Liver (tissue), 9 donors: ENCODE data around the gene UGT1A10. TPM values are rescaled to one million over a fixed set of nuclear protein-coding genes. Genes with fewer than 3 reads are reported as not detected.

Experiments
- DNase-seq: peaks from one replicate; pipeline ENCODE4 v3.0.0-alpha.2; 2017; ENCODE audit warnings: low spot score
- H3K27ac ChIP-seq, 2 donors: one replicate each; pipeline ENCODE4 v1.7.0; 2013; ENCODE audit warnings: inconsistent platforms in 2 of 2, low read length in 2 of 2, control low read depth in 1 of 2, low read depth in 1 of 2, mild to moderate bottlenecking in 1 of 2
- H3K27me3 ChIP-seq, 4 donors: one replicate each; pipeline versions ENCODE4 v1.6.1 to v1.7.0; 2013; ENCODE audit warnings: low read length in 3 of 4, inconsistent platforms in 1 of 4, mild to moderate bottlenecking in 1 of 4, moderate library complexity in 1 of 4; ENCODE audit not compliant: control insufficient read depth in 4 of 4, insufficient read depth in 4 of 4
- H3K36me3 ChIP-seq, 4 donors: one replicate each; pipeline versions ENCODE4 v1.6.1 to v1.7.0; 2013; ENCODE audit warnings: low read length in 3 of 4, mild to moderate bottlenecking in 3 of 4, low read depth in 1 of 4, moderate library complexity in 1 of 4; ENCODE audit not compliant: control insufficient read depth in 4 of 4, insufficient read depth in 3 of 4
- H3K4me1 ChIP-seq, 4 donors: one replicate each; pipeline versions ENCODE4 v1.6.1 to v1.7.0; 2013; ENCODE audit warnings: low read length in 3 of 4, mild to moderate bottlenecking in 3 of 4, moderate library complexity in 1 of 4; ENCODE audit not compliant: control insufficient read depth in 4 of 4, insufficient read depth in 4 of 4
- H3K4me3 ChIP-seq, 3 donors: one replicate each; pipeline versions ENCODE4 v1.6.1 to v1.7.0; 2013; ENCODE audit warnings: low read length in 3 of 3, control low read depth in 1 of 3, low read depth in 1 of 3, mild to moderate bottlenecking in 1 of 3
- H3K9ac ChIP-seq, 2 donors: one replicate each; pipeline ENCODE4 v1.7.0; 2013; ENCODE audit warnings: low read length in 2 of 2, mild to moderate bottlenecking in 2 of 2, moderate library complexity in 2 of 2, control low read depth in 1 of 2, low read depth in 1 of 2
- H3K9me3 ChIP-seq, 4 donors: one replicate each; pipeline versions ENCODE4 v1.6.1 to v1.7.0; 2013; ENCODE audit warnings: low read length in 3 of 4; ENCODE audit not compliant: control insufficient read depth in 4 of 4
- EGR1 ChIP-seq, 2 donors: IDR thresholded peaks; 2 replicates each; pipeline ENCODE4 v1.6.1; 2016 to 2018; ENCODE audit warnings: antibody characterized with exemption in 2 of 2, low read depth in 2 of 2
- FOXA1 ChIP-seq: IDR thresholded peaks from 2 replicates; pipeline ENCODE4 v1.6.1; 2016; ENCODE audit warnings: antibody characterized with exemption
- FOXA2 ChIP-seq: IDR thresholded peaks from 2 replicates; pipeline ENCODE4 v1.6.1; 2016; ENCODE audit warnings: antibody characterized with exemption
- GABPA ChIP-seq, 2 donors: IDR thresholded peaks in 1 of 2; conservative IDR thresholded peaks in 1 of 2; 2 replicates each; pipeline ENCODE4 v1.6.1; 2016; ENCODE audit warnings: antibody characterized with exemption in 2 of 2, mild to moderate bottlenecking in 1 of 2, moderate library complexity in 1 of 2
- HNF4A ChIP-seq, 2 donors: conservative IDR thresholded peaks; 2 replicates each; pipeline ENCODE4 v1.6.1; 2016; ENCODE audit warnings: antibody characterized with exemption in 2 of 2, mild to moderate bottlenecking in 2 of 2
- HNF4G ChIP-seq: IDR thresholded peaks from 2 replicates; pipeline ENCODE4 v1.6.1; 2016; ENCODE audit warnings: antibody characterized with exemption
- JUND ChIP-seq, 2 donors: IDR thresholded peaks; 2 replicates each; pipeline ENCODE4 v1.6.1; 2016; ENCODE audit warnings: antibody characterized with exemption in 2 of 2
- NR2F2 ChIP-seq: IDR thresholded peaks from 2 replicates; pipeline ENCODE4 v1.6.1; 2016; ENCODE audit warnings: antibody characterized with exemption
- RAD21 ChIP-seq, 2 donors: IDR thresholded peaks; 2 replicates each; pipeline ENCODE4 v1.6.1; 2016; ENCODE audit warnings: antibody characterized with exemption in 2 of 2, mild to moderate bottlenecking in 2 of 2
- RXRA ChIP-seq, 2 donors: IDR thresholded peaks; 2 replicates each; pipeline ENCODE4 v1.6.1; 2017 to 2018; ENCODE audit warnings: antibody characterized with exemption in 2 of 2, mild to moderate bottlenecking in 1 of 2
- SP1 ChIP-seq: IDR thresholded peaks from 2 replicates; pipeline ENCODE4 v1.6.1; 2018; ENCODE audit warnings: antibody characterized with exemption, mild to moderate bottlenecking
- TAF1 ChIP-seq: conservative IDR thresholded peaks from 2 replicates; pipeline ENCODE4 v1.6.1; 2016; ENCODE audit warnings: antibody characterized with exemption, mild to moderate bottlenecking
- YY1 ChIP-seq: IDR thresholded peaks from 2 replicates; pipeline ENCODE4 v1.6.1; 2016; ENCODE audit warnings: antibody characterized with exemption, mild to moderate bottlenecking
- WGBS: extraction: QIAGEN DNeasy Blood & Tissue Kit; methylation state at CpG from one replicate; pipeline ENCODE4 v1.1.7; 2013; 5-methylcytosine and 5-hydroxymethylcytosine counted together
- polyA plus RNA-seq, 2 donors: library from polyadenylated mRNA; stranded (reverse) in 1 of 2; unstranded in 1 of 2; fragments of 200-250 nt in 1 of 2; fragments of >200 nt in 1 of 2; fragmentation: Nextera tagmentation in 1 of 2; extraction: Ambion mirVana in 1 of 2; gene quantifications; one replicate each; pipeline versions ENCODE4 v1.2.1 to v1.2.3, GENCODE V29; 2013 to 2015
- total RNA-seq, 2 donors: library from RNA; depleted of rRNA; stranded (reverse); fragments of >200 nt; gene quantifications; one replicate each; pipeline ENCODE4 v1.2.3, GENCODE V29; 2014
- TF ChIP-seq, protein P1 (sequence below): IDR thresholded peaks from 2 replicates; pipeline ENCODE4 v1.6.1; 2016; ENCODE audit warnings: antibody characterized with exemption
- TF ChIP-seq, protein P2 (sequence below): IDR thresholded peaks from 2 replicates; pipeline ENCODE4 v1.6.1; 2016; ENCODE audit warnings: antibody characterized with exemption, mild to moderate bottlenecking
- TF ChIP-seq, protein P3 (sequence below): IDR thresholded peaks from 2 replicates; pipeline ENCODE4 v1.6.1; 2016; ENCODE audit warnings: antibody characterized with exemption
- TF ChIP-seq, protein P4 (sequence below): IDR thresholded peaks from 2 replicates; pipeline ENCODE4 v1.6.1; 2016; ENCODE audit warnings: antibody characterized with exemption
- TF ChIP-seq, protein P5 (sequence below): fragments of 150-350 bp; IDR thresholded peaks from 2 replicates; pipeline ENCODE4 v1.5.1; 2017; ENCODE audit warnings: improper control_type of control experiment, low read depth, low read length; ENCODE audit not compliant: missing input control
- donor health status: healthy.
- donor health status: healthy.
- donor health status: healthy.
- donor health status: healthy.
- donor health status: healthy.

UGT1A10 gene
- total and polyA plus RNA-seq, 4 donors: 0.08 TPM; not detected in 2

DNA sequence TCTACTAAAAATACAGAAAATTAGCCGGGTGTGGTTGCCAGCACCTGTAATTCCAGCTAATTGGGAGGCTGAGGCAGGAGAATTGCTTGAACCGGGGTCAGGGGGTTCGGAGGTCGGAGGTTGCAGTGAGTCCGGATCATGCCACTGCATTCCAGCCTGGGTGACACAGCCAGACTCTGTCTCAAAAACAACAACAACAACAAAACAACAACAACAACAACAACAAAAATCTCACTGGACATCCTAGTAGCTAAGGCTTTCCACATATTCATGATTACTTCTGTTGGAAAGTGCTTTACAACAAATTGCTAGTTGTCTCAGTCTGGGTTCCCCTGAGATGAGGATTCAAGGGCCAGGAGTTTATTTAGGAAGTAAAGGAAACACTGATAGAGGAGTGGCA lies 137.6 kb downstream of the UGT1A10 start:
- H3K9ac ChIP-seq: no peak overlapping the region
- H3K27ac ChIP-seq: no peak overlapping the region
- TF ChIP-seq EGR1 (IDR thresholded peaks at IDR 0.05; ENCODE audit: low read depth in 2 of 2) (no peak), HNF4G (no peak), GABPA (IDR thresholded peaks at IDR 0.05 in 1 of 2, conservative IDR thresholded peaks at IDR 0.05 in 1 of 2) (no peak), HNF4A (conservative IDR thresholded peaks at IDR 0.05) (no peak), NR2F2 (no peak), YY1 (no peak), TAF1 (no peak), RXRA (IDR thresholded peaks at IDR 0.05) (no peak), FOXA2 (no peak), SP1 (no peak), RAD21 (IDR thresholded peaks at IDR 0.05) (no peak), JUND (IDR thresholded peaks at IDR 0.05) (no peak), FOXA1 (no peak)
- TF ChIP-seq, protein P1, sequence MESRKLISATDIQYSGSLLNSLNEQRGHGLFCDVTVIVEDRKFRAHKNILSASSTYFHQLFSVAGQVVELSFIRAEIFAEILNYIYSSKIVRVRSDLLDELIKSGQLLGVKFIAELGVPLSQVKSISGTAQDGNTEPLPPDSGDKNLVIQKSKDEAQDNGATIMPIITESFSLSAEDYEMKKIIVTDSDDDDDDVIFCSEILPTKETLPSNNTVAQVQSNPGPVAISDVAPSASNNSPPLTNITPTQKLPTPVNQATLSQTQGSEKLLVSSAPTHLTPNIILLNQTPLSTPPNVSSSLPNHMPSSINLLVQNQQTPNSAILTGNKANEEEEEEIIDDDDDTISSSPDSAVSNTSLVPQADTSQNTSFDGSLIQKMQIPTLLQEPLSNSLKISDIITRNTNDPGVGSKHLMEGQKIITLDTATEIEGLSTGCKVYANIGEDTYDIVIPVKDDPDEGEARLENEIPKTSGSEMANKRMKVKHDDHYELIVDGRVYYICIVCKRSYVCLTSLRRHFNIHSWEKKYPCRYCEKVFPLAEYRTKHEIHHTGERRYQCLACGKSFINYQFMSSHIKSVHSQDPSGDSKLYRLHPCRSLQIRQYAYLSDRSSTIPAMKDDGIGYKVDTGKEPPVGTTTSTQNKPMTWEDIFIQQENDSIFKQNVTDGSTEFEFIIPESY: no peak
- TF ChIP-seq, protein P2, sequence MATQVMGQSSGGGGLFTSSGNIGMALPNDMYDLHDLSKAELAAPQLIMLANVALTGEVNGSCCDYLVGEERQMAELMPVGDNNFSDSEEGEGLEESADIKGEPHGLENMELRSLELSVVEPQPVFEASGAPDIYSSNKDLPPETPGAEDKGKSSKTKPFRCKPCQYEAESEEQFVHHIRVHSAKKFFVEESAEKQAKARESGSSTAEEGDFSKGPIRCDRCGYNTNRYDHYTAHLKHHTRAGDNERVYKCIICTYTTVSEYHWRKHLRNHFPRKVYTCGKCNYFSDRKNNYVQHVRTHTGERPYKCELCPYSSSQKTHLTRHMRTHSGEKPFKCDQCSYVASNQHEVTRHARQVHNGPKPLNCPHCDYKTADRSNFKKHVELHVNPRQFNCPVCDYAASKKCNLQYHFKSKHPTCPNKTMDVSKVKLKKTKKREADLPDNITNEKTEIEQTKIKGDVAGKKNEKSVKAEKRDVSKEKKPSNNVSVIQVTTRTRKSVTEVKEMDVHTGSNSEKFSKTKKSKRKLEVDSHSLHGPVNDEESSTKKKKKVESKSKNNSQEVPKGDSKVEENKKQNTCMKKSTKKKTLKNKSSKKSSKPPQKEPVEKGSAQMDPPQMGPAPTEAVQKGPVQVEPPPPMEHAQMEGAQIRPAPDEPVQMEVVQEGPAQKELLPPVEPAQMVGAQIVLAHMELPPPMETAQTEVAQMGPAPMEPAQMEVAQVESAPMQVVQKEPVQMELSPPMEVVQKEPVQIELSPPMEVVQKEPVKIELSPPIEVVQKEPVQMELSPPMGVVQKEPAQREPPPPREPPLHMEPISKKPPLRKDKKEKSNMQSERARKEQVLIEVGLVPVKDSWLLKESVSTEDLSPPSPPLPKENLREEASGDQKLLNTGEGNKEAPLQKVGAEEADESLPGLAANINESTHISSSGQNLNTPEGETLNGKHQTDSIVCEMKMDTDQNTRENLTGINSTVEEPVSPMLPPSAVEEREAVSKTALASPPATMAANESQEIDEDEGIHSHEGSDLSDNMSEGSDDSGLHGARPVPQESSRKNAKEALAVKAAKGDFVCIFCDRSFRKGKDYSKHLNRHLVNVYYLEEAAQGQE: no peak
- TF ChIP-seq, protein P3, sequence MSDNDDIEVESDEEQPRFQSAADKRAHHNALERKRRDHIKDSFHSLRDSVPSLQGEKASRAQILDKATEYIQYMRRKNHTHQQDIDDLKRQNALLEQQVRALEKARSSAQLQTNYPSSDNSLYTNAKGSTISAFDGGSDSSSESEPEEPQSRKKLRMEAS: no peak
- TF ChIP-seq, protein P4, sequence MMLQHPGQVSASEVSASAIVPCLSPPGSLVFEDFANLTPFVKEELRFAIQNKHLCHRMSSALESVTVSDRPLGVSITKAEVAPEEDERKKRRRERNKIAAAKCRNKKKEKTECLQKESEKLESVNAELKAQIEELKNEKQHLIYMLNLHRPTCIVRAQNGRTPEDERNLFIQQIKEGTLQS: no peak
- TF ChIP-seq, protein P5, sequence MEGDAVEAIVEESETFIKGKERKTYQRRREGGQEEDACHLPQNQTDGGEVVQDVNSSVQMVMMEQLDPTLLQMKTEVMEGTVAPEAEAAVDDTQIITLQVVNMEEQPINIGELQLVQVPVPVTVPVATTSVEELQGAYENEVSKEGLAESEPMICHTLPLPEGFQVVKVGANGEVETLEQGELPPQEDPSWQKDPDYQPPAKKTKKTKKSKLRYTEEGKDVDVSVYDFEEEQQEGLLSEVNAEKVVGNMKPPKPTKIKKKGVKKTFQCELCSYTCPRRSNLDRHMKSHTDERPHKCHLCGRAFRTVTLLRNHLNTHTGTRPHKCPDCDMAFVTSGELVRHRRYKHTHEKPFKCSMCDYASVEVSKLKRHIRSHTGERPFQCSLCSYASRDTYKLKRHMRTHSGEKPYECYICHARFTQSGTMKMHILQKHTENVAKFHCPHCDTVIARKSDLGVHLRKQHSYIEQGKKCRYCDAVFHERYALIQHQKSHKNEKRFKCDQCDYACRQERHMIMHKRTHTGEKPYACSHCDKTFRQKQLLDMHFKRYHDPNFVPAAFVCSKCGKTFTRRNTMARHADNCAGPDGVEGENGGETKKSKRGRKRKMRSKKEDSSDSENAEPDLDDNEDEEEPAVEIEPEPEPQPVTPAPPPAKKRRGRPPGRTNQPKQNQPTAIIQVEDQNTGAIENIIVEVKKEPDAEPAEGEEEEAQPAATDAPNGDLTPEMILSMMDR: no peak
- H3K27me3 ChIP-seq: no peaks in the 10 kb centered on the region
- H3K4me3 ChIP-seq: no peak overlapping the region
- H3K36me3 ChIP-seq: peaks cover 6 to 38% (median 31%) of the 10 kb centered on the region in 4 donors
- peaks cover 0 to 2% (median 0%) of the 10 kb centered on the region in 4 donors for H3K9me3 ChIP-seq
- 94% methylated on average over 5 of the region's 5 CpGs for WGBS
- H3K4me1 ChIP-seq: no peaks in the 10 kb centered on the region
- no peak for DNase-seq
